DLD1 (cell line): Measurements from ENCODE around the gene GALNTL6.

Experiments used
- in situ Hi-C: cut with HindIII; loops from 2 replicates; pipeline ENCODE4 v1.10.0; 2017; ENCODE audit warnings: low sequenced_read_pairs

GALNTL6 gene

GRCh38 chr4:171876636-171877035, 63.4 kb downstream of the GALNTL6 start:
- in situ Hi-C loops = no loop called here

- in situ Hi-C loops = no loop called here
These were observed 66.9 kb downstream of the GALNTL6 start for GRCh38 chr4:171880136-171880535.

GRCh38 chr4:171889681-171890080, 76.5 kb downstream of the GALNTL6 start:
- in situ Hi-C loops = no loop called here

GRCh38 chr4:171891038-171891437, 77.8 kb downstream of the GALNTL6 start:
- in situ Hi-C loops = no loop called here

GRCh38 chr4:171896426-171896825, 83.2 kb downstream of the GALNTL6 start:
- in situ Hi-C loops = no loop called here

- in situ Hi-C loops = no loop called here
These were observed 106.1 kb downstream of the GALNTL6 start for GRCh38 chr4:171919314-171919713.

- in situ Hi-C loops = no loop called here
These were observed 107.7 kb downstream of the GALNTL6 start for GRCh38 chr4:171920901-171921300.

GRCh38 chr4:171924746-171925376, 111.7 kb downstream of the GALNTL6 start:
- in situ Hi-C loops = no loop called here

- in situ Hi-C loops = no loop called here
These were observed 115.1 kb downstream of the GALNTL6 start for GRCh38 chr4:171928336-171928735.

GRCh38 chr4:171929477-171929876, 116.3 kb downstream of the GALNTL6 start:
- in situ Hi-C loops = no loop called here

- in situ Hi-C loops = no loop called here
These were observed 116.7 kb downstream of the GALNTL6 start for GRCh38 chr4:171929907-171930306.

- in situ Hi-C loops = no loop called here
These were observed 119.0 kb downstream of the GALNTL6 start for GRCh38 chr4:171932238-171932637.

GRCh38 chr4:171940656-171941055, 127.5 kb downstream of the GALNTL6 start:
- in situ Hi-C loops = no loop called here

GRCh38 chr4:171947400-171947799, 134.2 kb downstream of the GALNTL6 start:
- in situ Hi-C loops = no loop called here

- in situ Hi-C loops = no loop called here
These were observed 134.8 kb downstream of the GALNTL6 start for GRCh38 chr4:171948038-171948437.

- in situ Hi-C loops = no loop called here
These were observed 141.4 kb downstream of the GALNTL6 start for GRCh38 chr4:171954650-171955049.

- in situ Hi-C loops = no loop called here
These were observed 143.5 kb downstream of the GALNTL6 start for GRCh38 chr4:171956678-171957077.

- in situ Hi-C loops = no loop called here
These were observed 148.9 kb downstream of the GALNTL6 start for GRCh38 chr4:171962110-171962509.

GRCh38 chr4:171966356-171966755, 153.2 kb downstream of the GALNTL6 start:
- in situ Hi-C loops = no loop called here

- in situ Hi-C loops = no loop called here
These were observed 165.0 kb downstream of the GALNTL6 start for GRCh38 chr4:171978216-171978615.

- in situ Hi-C loops = no loop called here
These were observed 166.3 kb downstream of the GALNTL6 start for GRCh38 chr4:171979461-171979860.

- in situ Hi-C loops = no loop called here
These were observed 168.0 kb downstream of the GALNTL6 start for GRCh38 chr4:171981185-171981584.
